ENCODE data around the gene MTUS2.

DNA sequence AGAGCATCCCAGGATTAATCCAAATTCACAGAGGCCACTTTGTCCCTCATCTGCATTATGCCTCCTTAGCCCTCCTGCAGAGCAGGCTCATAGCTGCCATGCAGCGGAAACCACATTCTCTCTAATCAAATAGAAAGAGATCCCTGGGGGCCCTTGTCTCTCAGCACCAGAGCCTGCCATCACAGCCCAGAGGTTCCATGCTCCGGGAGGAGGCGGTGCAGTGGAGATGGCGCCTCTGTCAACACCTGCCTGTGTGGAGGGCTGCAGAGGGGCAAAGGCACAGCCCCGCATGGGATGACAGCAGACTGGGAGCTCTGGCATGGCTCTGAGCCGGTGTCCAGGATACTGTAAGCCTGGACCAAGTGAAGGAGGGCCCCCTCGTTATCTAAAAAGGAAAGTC, 664.1 kb downstream of the MTUS2 start:
- TF ChIP-seq DPF2 (IDR thresholded peaks at IDR 0.05) (no peak), PAX8 (IDR thresholded peaks at IDR 0.05) (no peak), ESRRA (IDR thresholded peaks at IDR 0.05; ENCODE audit: low read length) (no peak)
- TF ChIP-seq, protein P1, sequence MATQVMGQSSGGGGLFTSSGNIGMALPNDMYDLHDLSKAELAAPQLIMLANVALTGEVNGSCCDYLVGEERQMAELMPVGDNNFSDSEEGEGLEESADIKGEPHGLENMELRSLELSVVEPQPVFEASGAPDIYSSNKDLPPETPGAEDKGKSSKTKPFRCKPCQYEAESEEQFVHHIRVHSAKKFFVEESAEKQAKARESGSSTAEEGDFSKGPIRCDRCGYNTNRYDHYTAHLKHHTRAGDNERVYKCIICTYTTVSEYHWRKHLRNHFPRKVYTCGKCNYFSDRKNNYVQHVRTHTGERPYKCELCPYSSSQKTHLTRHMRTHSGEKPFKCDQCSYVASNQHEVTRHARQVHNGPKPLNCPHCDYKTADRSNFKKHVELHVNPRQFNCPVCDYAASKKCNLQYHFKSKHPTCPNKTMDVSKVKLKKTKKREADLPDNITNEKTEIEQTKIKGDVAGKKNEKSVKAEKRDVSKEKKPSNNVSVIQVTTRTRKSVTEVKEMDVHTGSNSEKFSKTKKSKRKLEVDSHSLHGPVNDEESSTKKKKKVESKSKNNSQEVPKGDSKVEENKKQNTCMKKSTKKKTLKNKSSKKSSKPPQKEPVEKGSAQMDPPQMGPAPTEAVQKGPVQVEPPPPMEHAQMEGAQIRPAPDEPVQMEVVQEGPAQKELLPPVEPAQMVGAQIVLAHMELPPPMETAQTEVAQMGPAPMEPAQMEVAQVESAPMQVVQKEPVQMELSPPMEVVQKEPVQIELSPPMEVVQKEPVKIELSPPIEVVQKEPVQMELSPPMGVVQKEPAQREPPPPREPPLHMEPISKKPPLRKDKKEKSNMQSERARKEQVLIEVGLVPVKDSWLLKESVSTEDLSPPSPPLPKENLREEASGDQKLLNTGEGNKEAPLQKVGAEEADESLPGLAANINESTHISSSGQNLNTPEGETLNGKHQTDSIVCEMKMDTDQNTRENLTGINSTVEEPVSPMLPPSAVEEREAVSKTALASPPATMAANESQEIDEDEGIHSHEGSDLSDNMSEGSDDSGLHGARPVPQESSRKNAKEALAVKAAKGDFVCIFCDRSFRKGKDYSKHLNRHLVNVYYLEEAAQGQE (IDR thresholded peaks at IDR 0.05; ENCODE audit: low read depth, low read length), result no peak
- TF ChIP-seq, protein P2, sequence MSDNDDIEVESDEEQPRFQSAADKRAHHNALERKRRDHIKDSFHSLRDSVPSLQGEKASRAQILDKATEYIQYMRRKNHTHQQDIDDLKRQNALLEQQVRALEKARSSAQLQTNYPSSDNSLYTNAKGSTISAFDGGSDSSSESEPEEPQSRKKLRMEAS (IDR thresholded peaks at IDR 0.05; ENCODE audit: low read depth, low read length), result no peak
